Epidermal melanocyte (primary cell): ENCODE measurements around the gene LY9.

Source experiments
- DNase-seq: peaks from one replicate; pipeline ENCODE4 v3.0.0; 2011; ENCODE audit warnings: low spot score; ENCODE audit not compliant: insufficient read length

LY9 gene

DNA sequence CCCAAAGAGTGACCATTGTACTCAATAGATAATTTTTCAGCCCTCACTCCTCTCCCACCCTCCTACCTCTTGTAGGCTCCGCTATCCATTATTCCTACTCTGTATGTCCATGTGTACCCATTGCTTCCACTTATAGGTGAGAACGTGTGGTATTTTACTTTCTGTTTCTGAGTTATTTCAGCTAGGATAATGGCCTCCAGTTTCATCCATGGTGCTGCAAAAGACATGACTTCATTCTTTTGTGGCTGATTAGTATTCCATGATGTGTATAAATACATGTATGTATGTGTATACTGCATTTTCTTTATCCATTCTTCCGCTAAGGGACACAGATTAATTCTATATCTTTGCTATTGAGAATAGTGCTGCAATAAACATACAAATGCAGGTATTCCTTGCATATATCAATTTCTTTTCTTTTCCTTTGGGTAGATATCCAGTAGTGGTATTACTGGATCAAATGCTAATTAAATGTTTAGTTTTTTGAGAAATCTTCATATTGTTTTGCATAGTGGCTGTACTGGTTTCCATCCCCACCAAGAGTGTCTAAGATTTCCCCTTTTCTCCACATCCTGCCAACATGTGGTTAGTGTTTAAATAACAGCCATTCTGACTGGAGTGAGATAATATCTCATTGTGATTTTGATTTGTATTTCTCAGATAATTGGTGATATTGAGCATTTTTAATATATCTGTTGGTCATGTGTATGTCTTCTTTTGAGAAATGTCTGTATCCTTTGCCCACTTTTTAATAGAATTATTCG, 4.9 kb downstream of the LY9 start:
- DNase-seq, result no peak

DNA sequence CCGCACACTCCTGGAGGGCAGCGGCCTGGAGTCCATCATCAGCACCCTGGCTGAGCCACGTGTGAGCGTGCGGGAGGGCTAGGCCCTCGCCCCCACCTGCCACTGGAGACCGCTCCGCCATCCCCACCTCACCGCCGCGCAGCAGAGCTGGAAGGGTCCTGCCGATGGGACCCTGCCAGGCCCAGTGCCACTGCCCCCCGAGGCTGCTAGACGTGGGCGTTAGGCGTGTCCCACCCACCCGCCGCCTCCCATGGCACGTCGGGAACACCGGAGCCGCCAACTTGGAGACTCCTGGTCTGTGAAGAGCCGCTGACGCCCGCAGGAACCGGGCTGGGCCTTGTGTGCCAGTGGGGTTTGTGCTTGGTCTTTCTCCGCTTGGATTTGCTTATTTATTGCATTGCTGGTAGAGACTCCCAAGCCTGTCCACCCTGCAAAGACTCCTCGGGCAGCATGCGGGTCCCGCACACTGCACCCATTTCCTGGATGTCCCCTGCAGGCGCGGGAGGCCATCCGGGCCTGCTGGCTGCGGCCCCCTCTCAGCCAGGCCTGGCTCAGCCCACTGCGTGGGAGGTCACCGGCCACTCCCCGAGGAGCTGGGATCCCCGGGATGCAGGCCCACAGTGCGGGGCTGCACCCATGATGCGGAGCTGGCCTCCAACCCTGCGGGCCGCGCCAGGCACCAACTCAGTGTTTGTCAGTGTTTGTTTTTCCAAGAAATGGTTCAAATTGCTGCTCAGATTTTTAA, 6.0 kb downstream of the LY9 start:
- DNase-seq, result no peak

DNA sequence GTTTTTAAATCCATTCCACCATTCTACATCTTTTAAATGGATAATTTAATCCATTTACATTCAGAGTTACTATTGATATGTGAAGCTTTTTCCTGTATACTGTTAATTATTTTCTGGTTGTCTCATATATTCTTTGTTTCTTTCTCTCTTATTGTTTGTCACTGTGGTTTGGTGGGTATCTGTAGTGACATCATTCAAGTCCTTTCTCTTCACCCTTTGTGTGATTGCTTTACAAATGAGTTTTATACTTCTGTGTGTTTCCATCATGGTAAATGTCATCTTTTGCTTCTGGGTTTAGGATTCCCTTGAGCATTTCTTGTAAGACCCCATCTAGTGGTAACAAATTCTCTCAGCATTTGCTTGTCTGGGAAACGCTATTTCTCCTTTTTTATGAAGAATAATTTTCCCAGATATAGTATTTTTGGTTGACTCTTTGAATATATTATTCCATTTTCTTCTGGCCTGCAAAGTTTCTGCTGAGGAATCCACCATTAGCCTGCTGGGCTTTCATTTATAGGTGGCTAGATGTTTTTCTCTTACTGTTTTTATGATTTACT, 10.2 kb downstream of the LY9 start:
- no peak for DNase-seq

DNA sequence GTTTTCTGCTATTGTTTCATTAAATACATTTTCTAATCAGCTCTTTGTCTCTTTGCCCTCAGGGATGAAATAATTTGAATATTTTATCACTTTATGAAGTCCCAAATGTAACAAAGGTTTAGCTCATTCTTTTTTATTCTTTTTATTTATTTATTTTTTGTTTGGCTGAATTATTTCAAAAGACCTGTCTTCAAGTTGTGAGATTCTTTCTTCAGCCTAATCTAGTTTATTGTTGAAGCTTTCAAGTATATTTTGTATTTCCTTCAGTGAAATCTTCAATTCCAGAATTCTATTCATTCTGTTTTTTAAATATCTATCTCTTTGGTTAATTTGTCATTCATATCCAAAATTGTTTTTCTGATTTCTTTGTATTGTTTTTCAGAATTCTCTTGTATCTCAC, 10.8 kb downstream of the LY9 start:
- DNase-seq, result no peak

DNA sequence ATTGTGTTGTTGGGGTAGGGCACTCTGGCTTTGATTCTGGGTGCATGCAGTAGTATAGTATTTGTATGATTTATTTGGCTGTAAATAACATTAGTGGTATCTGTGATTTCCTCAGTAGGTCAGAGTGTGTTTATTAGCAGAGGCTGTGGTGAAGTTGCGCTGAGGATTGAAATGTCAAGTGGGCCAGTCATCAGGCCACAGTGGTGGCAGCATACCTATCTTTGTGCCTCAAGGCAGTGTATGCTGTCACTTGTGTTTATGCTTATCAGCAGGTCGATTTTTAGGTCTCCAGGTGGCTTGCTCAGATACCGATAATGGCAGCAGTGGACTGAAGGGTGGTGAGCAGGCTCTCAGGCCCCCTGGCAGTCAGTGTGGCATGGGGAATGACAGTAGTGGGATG, 11.3 kb downstream of the LY9 start:
- DNase-seq, result no peak

DNA sequence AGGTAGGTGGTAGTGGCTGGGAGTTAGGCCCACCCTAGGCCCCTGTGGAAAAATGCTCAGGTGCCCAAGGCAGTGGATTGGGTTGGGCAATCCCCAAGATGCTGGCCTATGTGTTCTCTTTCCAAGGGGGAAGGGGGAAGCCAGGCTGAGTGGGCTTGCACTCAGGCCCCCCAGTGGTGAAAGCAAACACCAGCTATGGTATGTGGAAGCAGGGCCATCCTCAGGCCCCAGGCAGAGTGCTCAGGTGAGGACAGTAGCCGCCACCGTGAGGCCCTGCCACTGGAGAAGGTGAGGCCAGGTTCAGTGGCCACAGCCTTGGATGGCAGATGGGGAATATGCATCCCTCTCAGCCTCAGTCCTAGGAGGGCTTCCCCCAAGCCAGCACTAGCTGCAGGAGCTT, 11.8 kb downstream of the LY9 start:
- DNase-seq, result no peak

DNA sequence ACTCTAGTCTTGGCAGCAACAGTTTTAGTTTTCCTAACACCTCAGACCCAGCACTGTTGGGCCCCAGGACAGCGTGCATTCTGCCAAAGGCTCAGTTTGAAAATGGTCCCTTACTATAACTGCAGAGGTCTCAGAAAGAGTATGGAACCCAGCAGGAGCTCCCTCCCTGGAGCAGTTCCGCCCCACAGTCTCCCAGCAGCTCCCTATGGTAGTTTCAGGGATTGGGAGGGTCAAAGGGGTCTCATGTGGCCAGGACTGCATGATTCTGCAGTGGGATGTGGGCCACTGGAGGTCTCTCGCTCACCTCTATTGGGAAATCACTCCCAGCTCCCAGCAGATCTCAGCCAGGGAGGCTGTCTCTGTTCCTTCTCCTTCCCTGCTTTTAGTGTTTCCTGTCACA, 12.3 kb downstream of the LY9 start:
- no peak for DNase-seq

DNA sequence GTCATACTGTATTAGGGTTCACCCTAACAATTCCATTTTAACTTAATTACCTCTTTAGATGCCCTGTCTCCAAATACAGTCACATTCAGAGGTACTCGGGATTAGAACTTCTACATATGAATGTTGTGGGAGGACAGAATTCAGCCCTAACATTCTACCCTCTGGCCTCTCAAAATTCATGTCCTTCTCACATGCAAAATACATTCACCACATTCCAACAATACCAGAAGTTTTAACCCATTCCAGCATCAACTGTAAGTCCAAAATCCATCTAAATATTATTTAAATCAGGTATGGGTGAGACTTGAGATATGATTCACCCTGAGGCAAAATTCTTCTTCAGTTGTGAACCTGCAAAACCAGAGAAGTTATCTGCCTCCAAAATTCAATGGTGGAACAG, 14.5 kb downstream of the LY9 start:
- no peak for DNase-seq

DNA sequence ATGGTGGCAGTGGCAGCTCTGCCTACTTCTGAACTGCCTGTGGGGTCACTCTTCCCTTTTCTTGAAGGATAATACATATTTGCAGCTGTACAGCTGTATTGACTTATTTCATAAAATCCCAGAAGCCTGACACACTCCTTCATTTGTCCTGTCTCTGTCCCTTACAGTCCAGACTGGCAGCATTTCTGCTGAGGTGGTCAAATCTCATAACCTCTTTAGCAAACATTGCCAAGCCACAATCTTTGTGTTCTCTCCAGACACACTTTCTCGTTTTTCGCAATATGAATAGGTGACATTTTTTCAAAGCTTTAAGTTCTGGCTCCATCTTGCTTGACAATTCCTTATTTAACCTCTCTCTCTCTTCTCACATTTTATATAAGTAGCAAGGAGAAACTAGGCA, 15.2 kb downstream of the LY9 start:
- DNase-seq, result no peak

DNA sequence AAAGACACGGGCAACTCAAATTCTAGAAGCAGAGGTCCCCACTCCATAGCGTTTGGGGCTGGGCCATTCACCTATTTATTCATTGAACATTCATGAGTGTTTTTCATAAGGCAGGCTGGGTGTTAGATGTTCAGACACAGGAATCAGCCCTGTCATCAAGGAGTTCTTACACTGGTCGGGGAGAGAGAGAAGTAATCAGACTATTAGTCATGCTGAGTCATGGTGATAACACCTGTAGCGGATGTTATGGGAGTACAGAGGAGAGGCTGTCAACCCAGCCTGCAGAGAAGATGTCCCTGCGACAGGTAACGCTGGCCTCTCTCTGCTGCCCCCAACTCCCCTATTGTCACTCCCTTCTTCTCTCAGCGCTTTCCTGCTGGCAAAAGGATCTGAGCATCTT, 17.2 kb downstream of the LY9 start:
- DNase-seq, result no peak

DNA sequence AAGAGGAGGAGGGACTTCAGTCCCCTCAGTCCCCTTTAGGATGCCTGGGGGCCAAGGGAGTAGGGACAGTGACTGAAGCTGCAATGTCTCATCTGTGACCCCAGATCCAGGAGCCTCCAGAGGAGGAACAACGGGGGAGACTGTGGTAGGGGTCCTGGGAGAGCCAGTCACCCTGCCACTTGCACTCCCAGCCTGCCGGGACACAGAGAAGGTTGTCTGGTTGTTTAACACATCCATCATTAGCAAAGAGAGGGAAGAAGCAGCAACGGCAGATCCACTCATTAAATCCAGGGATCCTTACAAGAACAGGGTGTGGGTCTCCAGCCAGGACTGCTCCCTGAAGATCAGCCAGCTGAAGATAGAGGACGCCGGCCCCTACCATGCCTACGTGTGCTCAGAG, 18.3 kb downstream of the LY9 start:
- DNase-seq, result no peak

DNA sequence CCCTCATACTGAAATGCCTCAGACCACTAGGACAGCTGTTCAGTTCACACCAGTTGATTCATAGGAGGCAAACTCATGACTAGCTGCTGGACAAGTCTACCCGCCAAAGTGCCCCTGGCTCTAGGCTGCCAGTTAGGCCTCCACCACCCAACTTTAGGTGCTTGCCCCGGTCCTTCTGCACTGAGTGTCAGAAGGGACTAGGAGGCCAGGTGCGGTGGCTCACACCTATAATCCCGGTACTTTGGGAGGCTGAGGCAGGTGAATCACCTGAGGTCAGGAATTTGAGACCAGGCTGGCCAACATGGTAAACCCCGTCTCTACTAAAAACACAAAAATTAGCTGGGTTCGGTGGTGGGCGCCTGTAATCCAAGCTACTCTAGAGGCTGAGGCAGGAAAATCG, 18.9 kb downstream of the LY9 start:
- no peak for DNase-seq

DNA sequence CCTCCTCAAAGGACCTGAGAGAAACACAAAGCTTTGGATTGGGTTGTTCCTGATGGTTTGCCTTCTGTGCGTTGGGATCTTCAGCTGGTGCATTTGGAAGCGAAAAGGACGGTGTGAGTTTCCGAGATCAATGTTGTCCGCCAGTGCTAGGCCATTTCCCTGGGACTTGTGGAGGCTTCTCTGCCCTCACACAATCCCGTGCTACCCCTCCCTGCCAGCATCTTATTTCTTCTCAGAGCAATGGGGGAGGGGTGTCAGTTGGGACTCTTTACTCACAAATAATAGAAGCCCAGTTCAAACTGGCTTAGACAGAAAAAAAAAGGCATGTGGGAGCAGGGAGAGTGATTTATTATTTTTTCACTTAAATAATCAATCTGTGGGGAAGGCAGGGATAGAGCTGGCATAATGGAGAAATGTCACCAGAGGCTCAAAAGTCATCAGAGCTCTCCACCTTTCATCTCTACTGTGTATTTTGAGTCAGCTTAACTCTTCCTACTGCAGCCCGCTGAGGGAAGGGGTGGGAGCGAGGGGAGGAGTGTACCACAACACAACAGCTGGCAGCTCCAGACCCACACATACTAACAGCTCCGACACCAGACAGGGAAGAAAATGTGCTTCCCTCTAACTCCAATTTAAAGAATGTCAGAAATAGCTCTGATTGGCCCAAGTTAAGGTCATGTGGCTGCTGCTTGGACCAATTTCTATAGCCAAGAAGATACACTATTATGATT, 22.4 kb downstream of the LY9 start:
- no peak for DNase-seq

DNA sequence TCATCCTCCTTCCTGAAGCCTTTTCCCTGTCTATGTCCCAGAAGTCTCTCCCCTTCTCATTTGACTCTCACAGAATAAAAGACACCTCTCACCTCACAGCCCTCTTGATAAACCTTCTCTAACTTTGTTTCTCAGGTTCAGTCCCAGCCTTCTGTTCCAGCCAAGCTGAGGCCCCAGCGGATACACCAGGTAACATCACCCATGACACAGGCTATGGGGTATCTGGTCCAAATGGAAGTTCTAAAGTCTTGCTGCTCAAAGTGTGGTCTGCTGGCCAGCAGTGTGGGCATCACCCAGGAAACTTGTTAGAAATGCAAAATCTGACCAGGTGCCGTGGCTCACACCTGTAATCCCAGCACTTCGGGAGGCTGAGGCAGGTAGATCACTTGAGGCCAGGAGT, 23.2 kb downstream of the LY9 start:
- no peak for DNase-seq

DNA sequence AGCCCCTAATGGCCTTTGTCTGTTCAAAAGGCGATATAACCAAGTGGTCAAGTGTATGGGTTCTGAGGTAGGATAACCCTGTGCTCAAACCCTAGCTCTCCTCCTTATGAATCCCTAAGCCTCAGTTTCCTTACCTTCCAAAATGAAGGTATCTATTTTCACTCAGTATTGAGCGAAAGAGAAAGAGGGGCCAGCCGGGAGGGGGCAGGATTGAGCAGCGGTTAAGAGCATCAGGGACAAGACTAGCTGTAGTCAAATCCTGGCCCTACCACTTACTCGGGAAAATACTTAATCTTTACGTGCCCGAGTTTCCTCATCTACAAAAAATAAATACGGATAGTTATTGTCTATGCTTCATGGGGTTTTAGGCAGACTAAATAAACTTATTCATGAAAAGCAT, 25.7 kb downstream of the LY9 start:
- DNase-seq, result no peak

DNA sequence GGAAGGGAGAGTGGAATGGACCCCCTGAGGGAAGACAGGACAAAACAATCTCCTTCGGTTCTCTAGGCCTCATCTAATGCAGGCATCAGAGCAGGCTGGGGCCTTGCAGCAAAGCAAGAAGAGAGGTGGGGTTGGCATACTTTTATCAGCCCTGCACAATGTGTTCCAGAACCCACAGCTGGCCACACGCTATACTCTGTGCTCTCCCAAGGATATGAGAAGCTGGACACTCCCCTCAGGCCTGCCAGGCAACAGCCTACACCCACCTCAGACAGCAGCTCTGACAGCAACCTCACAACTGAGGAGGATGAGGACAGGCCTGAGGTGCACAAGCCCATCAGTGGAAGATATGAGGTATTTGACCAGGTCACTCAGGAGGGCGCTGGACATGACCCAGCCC, 27.3 kb downstream of the LY9 start:
- DNase-seq, result no peak

DNA sequence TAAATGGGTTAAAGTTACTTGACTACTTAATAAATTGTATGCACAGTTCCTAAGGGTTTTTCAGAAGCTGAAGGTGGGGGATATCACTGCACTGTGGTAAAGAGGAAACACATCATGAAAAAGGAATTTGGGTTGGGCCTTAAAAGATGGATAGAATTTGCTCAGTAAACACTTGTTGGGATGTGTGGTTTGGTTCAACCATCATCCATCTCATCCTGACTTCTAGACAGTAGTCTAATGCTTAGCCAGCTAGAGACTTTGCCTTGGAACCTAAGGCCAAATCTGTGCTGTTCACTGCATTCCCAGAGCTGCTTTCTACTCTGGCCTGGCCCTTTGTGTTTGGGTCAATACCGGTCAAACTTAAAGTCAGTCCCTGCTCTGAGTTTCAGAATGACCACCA, 30.6 kb downstream of the LY9 start:
- DNase-seq, result no peak

DNA sequence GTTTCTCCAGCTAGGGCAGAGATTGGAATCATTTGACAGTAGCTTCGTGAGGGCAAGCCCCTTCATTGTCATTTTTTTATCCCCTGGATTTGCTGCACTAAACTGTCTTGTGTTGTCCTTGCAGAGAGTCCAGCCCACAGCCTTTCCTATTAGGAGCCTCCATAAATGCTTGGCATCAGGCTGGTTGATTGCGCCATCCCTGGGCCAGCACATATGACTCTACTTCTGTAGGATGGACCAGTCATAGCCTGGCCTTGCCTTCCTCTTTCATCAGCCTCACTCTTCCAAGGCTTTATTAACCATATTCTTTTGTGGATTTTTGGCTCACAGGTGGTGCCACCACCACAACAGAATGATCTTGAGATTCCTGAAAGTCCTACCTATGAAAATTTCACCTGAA, 31.4 kb downstream of the LY9 start:
- DNase-seq, result no peak

DNA sequence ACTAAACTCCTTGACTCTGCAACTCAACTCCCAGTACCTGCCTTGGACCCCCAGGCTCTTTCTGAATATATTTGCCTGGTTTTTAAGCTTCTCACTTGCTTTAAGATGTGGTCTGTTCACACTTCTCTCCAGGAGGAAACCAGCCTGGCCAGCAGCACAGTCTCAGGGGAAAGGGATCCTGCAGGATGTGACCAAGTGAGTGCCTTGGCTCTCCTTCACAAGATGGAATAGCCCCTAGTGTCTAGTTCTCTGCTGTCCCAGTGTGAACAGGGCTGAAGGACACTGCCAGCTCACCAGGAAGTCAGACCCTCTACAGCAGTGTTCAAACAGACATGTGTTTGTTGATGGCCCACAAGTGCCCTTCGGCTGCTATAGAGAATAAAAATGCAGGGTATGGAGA, 33.8 kb downstream of the LY9 start:
- no peak for DNase-seq

DNA sequence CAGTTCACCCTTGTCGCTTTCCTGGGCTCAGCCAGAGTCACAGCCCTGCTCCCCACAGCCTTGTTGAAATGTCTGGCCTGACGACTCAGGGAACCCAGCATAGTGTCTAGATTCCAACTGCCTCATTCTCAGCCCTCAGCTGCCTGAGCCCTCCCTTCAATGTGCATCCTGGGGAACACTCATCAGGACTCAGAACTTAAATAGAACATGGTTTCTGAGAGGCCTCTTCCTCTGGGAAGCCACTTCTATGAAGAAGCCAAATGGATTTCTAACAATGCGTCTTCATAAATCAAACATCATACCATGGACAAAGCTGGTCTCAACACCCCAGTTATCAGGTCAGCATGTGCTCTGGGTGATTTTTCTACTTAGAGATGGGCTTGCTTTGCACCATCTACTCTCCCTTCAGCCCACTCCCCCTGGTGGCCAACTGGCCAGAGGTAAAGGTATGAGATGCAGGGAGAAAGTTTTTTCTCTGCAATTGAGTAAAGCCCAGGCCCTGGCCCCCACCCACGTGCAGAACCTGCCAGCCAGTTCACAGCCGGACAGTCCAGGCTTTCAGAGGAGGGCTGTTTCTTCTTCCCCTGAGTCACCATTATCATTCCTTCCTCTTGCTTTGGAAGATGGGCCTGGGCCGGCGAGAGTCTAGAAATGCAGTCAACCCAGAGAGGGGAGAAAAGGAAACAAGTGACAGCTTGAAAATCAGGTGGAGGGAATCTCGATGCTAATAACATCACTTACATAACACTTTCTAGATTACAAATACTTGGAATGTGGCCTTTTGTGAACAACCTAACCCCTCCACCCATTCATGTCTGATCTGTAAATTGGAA, 34.6 kb downstream of the LY9 start:
- DNase-seq, result no peak

DNA sequence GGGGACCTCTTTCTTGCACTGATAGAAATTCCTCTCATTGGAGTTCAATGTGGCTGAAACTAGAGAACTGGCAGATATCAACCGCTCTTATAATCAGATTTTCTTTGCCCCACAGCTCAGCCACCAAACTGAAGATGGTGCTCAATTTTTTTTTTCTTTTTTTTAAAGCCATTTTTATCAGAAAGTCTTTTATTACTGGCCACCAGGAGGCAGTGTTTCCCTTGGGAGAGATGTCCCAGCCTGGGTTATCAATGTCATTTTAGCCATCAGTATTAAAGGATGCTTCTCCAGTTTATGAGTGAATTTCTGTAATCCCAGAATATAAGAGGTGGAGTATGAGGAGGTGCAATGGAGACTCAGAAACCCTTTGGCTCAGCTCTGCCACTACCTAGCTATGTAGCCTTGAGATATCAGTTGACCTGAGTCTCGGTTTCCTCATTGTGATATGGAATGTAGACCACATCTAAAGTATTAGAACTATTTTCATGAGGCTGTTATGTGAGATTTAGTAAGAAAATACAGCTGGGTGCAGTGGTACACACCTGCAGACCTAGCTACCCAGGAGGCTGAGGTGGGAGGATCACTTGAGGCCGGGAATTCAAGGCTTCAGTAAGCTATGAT, 39.1 kb downstream of the LY9 start:
- no peak for DNase-seq
